Astrocyte (in vitro differentiated cells and primary cell): ENCODE results near the gene GRM7. TPM values are rescaled to one million over a fixed set of nuclear protein-coding genes. Genes with fewer than 3 reads are reported as not detected.

Source experiments
- DNase-seq: peaks from one replicate; pipeline ENCODE4 v3.0.0-alpha.2; 2010; ENCODE audit warnings: low read depth
- FAIRE-seq: peaks from 2 replicates; lab custom pipeline; 2011; peaks lifted over from hg19 to GRCh38; lab: Jason Lieb, UNC
- H2AFZ ChIP-seq: 2 replicates; pipeline ENCODE4 v1.6.0; 2012; ENCODE audit warnings: low read depth, low read length, inconsistent platforms
- H3K27ac ChIP-seq: 2 replicates; pipeline ENCODE4 v1.5.1; 2011; ENCODE audit warnings: low read depth, low read length, inconsistent platforms
- H3K27me3 ChIP-seq: 2 replicates; pipeline ENCODE4 v1.6.0; 2011; ENCODE audit warnings: low read length, inconsistent platforms; ENCODE audit not compliant: insufficient read depth
- H3K36me3 ChIP-seq: 2 replicates; pipeline ENCODE4 v1.5.1; 2011; ENCODE audit warnings: low read length, inconsistent platforms; ENCODE audit not compliant: insufficient read depth
- H3K4me1 ChIP-seq: 2 replicates; pipeline ENCODE4 v1.5.1; 2011; ENCODE audit warnings: low read length, inconsistent platforms; ENCODE audit not compliant: insufficient read depth
- H3K4me2 ChIP-seq: 2 replicates; pipeline ENCODE4 v1.6.0; 2012; ENCODE audit warnings: low read length, inconsistent platforms
- H3K4me3 ChIP-seq: 2 replicates; pipeline ENCODE4 v1.5.1; 2011; ENCODE audit warnings: low read depth, mild to moderate bottlenecking, low read length, inconsistent platforms; ENCODE audit not compliant: insufficient read depth
- H3K79me2 ChIP-seq: 2 replicates; pipeline ENCODE4 v1.6.0; 2012; ENCODE audit warnings: mild to moderate bottlenecking, low read length, inconsistent platforms; ENCODE audit not compliant: insufficient read depth
- H3K9ac ChIP-seq: 2 replicates; pipeline ENCODE4 v1.6.0; 2012; ENCODE audit warnings: mild to moderate bottlenecking, low read length, inconsistent platforms
- H3K9me3 ChIP-seq: 2 replicates; pipeline ENCODE4 v1.5.1; 2012; ENCODE audit warnings: low read depth, mild to moderate bottlenecking, low read length, inconsistent platforms; ENCODE audit not compliant: insufficient read depth
- H4K20me1 ChIP-seq: 2 replicates; pipeline ENCODE4 v1.6.0; 2012; ENCODE audit warnings: low read length, inconsistent platforms; ENCODE audit not compliant: insufficient read depth
- H3K27ac Mint-ChIP-seq: one replicate; pipeline ENCODE4 v1.8.0; 2021; ENCODE audit warnings: mild to moderate bottlenecking, mixed read lengths; ENCODE audit not compliant: unreplicated experiment
- H3K27me3 Mint-ChIP-seq: one replicate; pipeline ENCODE4 v1.8.0; 2021; ENCODE audit warnings: low read depth, mixed read lengths; ENCODE audit not compliant: unreplicated experiment
- H3K36me3 Mint-ChIP-seq: one replicate; pipeline ENCODE4 v1.8.0; 2021; ENCODE audit warnings: low read depth, mixed read lengths; ENCODE audit not compliant: unreplicated experiment
- H3K4me1 Mint-ChIP-seq: one replicate; pipeline ENCODE4 v1.8.0; 2021; ENCODE audit warnings: low read depth, mixed read lengths; ENCODE audit not compliant: unreplicated experiment
- H3K4me3 Mint-ChIP-seq: one replicate; pipeline ENCODE4 v1.8.0; 2021; ENCODE audit warnings: mild to moderate bottlenecking, moderate library complexity, mixed read lengths; ENCODE audit not compliant: unreplicated experiment
- H3K9me3 Mint-ChIP-seq: one replicate; pipeline ENCODE4 v1.8.0; 2021; ENCODE audit warnings: mild to moderate bottlenecking, mixed read lengths; ENCODE audit not compliant: unreplicated experiment
- EZH2 ChIP-seq: IDR thresholded peaks from 2 replicates; pipeline ENCODE4 v1.6.1; 2012; ENCODE audit warnings: mild to moderate bottlenecking, low read length, inconsistent platforms; ENCODE audit not compliant: insufficient read depth
- total RNA-seq: library from RNA; stranded (reverse); gene quantifications from 2 replicates; pipeline ENCODE4 v1.2.1, GENCODE V29; 2021
- TF ChIP-seq, protein P1 (sequence below): IDR thresholded peaks from 2 replicates; pipeline ENCODE4 v1.5.1; 2011; ENCODE audit warnings: low read depth, mild to moderate bottlenecking, inconsistent platforms, low read length, moderate library complexity; ENCODE audit not compliant: insufficient read depth

The GRM7 gene
- total RNA-seq, 1 donor from 2014 or later = not detected

DNA sequence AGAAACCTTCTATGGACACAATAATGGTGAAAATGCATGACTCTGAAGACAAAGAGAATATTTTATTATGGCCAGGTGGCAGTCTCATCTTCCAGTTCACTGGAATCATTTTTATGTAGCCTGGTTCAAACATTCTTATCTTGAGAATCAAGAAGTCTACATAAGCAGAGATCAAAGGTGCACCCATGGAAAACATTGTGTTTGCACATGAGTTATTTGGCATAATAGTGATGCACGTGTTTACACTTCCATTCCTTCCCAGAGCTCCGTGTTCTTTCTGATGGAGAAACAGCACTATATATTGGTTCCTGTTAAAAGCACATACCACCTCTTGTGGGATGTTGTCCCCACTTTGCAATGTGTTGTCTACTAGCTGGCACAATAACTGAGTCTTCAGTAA is 572.2 kb downstream of the GRM7 start:
- Histone ChIP-seq H4K20me1 (no peaks in the 10 kb centered on the region), H3K79me2 (no peaks in the 10 kb centered on the region), H3K4me1 (no peaks in the 10 kb centered on the region), H2AFZ (no peak overlapping the region), H3K9me3 (peaks cover 8% of the 10 kb centered on the region), H3K36me3 (no peaks in the 10 kb centered on the region), H3K27ac (no peak overlapping the region), H3K4me3 (no peak overlapping the region), H3K9ac (no peak overlapping the region), H3K27me3 (no peaks in the 10 kb centered on the region), H3K4me2 (no peak overlapping the region)
- Mint-ChIP-seq H3K36me3 (no peaks in the 10 kb centered on the region), H3K4me1 (peaks cover 5% of the 10 kb centered on the region), H3K4me3 (no peak overlapping the region), H3K9me3 (peaks cover 4% of the 10 kb centered on the region), H3K27me3 (no peaks in the 10 kb centered on the region), H3K27ac (no peak overlapping the region)
- TF ChIP-seq EZH2 = no peak
- TF ChIP-seq, protein P1, sequence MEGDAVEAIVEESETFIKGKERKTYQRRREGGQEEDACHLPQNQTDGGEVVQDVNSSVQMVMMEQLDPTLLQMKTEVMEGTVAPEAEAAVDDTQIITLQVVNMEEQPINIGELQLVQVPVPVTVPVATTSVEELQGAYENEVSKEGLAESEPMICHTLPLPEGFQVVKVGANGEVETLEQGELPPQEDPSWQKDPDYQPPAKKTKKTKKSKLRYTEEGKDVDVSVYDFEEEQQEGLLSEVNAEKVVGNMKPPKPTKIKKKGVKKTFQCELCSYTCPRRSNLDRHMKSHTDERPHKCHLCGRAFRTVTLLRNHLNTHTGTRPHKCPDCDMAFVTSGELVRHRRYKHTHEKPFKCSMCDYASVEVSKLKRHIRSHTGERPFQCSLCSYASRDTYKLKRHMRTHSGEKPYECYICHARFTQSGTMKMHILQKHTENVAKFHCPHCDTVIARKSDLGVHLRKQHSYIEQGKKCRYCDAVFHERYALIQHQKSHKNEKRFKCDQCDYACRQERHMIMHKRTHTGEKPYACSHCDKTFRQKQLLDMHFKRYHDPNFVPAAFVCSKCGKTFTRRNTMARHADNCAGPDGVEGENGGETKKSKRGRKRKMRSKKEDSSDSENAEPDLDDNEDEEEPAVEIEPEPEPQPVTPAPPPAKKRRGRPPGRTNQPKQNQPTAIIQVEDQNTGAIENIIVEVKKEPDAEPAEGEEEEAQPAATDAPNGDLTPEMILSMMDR = no peak
- FAIRE-seq (no peak), DNase-seq (no peak)

DNA sequence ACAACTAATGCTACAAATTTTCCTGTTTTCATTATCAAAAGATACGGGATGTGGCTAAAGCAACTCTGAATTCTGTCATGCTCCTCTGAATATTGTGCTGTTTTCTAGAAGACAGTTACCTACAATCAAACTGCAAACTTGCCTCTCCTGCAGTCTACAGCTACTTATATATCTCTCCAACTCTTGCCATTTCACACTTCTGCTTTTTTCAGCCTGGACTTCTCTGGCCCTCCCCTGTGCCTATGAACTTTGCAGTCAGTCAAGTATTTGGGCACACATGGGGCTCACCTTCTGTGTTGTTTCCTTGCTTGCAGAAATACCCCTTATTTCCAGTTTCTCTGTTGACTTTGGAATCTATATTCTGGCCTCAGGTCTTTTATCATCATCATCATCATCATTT is 575.6 kb downstream of the GRM7 start:
- Mint-ChIP-seq H3K36me3 (no peaks in the 10 kb centered on the region), H3K9me3 (peaks cover 4% of the 10 kb centered on the region), H3K4me3 (no peak overlapping the region), H3K27ac (no peak overlapping the region), H3K27me3 (peaks cover 3% of the 10 kb centered on the region), H3K4me1 (no peaks in the 10 kb centered on the region)
- no peak overlapping the region for H3K9ac ChIP-seq
- no peaks in the 10 kb centered on the region for H3K27me3 ChIP-seq
- no peaks in the 10 kb centered on the region for H4K20me1 ChIP-seq
- no peak for FAIRE-seq
- H3K4me2 ChIP-seq = no peak overlapping the region
- no peaks in the 10 kb centered on the region for H3K4me1 ChIP-seq
- no peaks in the 10 kb centered on the region for H3K79me2 ChIP-seq
- H3K4me3 ChIP-seq = no peak overlapping the region
- DNase-seq = no peak
- H3K9me3 ChIP-seq = peaks cover 8% of the 10 kb centered on the region
- TF ChIP-seq, protein P1 = no peak
- no peak for TF ChIP-seq EZH2
- H2AFZ ChIP-seq = no peak overlapping the region
- no peak overlapping the region for H3K27ac ChIP-seq
- H3K36me3 ChIP-seq = no peaks in the 10 kb centered on the region

DNA sequence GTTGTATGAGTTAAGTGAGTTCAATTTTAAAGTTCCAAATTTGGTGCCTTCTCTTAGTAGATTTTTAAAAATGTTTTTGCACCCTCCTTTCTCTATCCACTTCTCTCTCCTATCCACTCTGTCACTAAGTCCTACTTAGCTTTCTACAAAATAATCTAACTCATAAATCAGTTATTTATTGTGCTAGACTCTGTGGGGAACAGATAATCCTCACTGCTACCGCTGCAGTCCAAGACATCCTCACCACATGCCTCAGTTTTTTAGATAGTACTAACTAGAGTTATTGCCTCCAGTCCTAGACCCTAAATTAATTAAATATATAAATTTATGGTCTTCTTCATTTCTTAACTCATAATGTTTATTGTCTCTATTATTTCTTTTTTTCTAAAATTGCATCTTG is 576.3 kb downstream of the GRM7 start:
- Mint-ChIP-seq H3K27me3 (peaks cover 3% of the 10 kb centered on the region), H3K27ac (no peak overlapping the region), H3K4me3 (no peak overlapping the region), H3K9me3 (peaks cover 4% of the 10 kb centered on the region), H3K4me1 (no peaks in the 10 kb centered on the region), H3K36me3 (no peaks in the 10 kb centered on the region)
- Histone ChIP-seq H2AFZ (no peak overlapping the region), H3K4me2 (no peak overlapping the region), H3K27me3 (no peaks in the 10 kb centered on the region), H3K36me3 (no peaks in the 10 kb centered on the region), H3K9ac (no peak overlapping the region), H3K27ac (no peak overlapping the region), H3K4me3 (no peak overlapping the region), H4K20me1 (no peaks in the 10 kb centered on the region), H3K79me2 (no peaks in the 10 kb centered on the region), H3K9me3 (peaks cover 8% of the 10 kb centered on the region), H3K4me1 (no peaks in the 10 kb centered on the region)
- no peak for DNase-seq
- no peak for FAIRE-seq
- no peak for TF ChIP-seq EZH2
- TF ChIP-seq, protein P1 = no peak
